Dendritic cell treated with granulocyte-macrophage colony-stimulating factor and Interleukin-4, amounts not matched to agents 40 ng/mL and 50 ng/mL, for 4 days (primary cell): ENCODE measurements around the gene RBMS3.

Experiments
- H3K27ac Mint-ChIP-seq: one replicate; pipeline ENCODE4 v1.8.0; 2022; ENCODE audit warnings: mild to moderate bottlenecking, mixed read lengths
- H3K27me3 Mint-ChIP-seq: one replicate; pipeline ENCODE4 v1.8.0; 2022; ENCODE audit warnings: mild to moderate bottlenecking, mixed read lengths
- H3K36me3 Mint-ChIP-seq: one replicate; pipeline ENCODE4 v1.8.0; 2022; ENCODE audit warnings: low read depth, mixed read lengths
- H3K4me1 Mint-ChIP-seq: one replicate; pipeline ENCODE4 v1.8.0; 2022; ENCODE audit warnings: low read depth, mixed read lengths
- H3K4me3 Mint-ChIP-seq: one replicate; pipeline ENCODE4 v1.8.0; 2022; ENCODE audit warnings: mild to moderate bottlenecking, moderate library complexity, mixed read lengths
- H3K9me3 Mint-ChIP-seq: one replicate; pipeline ENCODE4 v1.8.0; 2022; ENCODE audit warnings: mixed read lengths
- intact Hi-C: fragments of 100-400 bp; cut with micrococcal nuclease; formaldehyde crosslinking; loops from one replicate; pipeline ENCODE4 v1.15.0; 2022

Gene RBMS3

GRCh38 chr3:29481249-29481648 is 200.4 kb downstream of the RBMS3 start:
- H3K4me3 Mint-ChIP-seq: no peak overlapping the region
- intact Hi-C loops: no loop called here
- no peaks in the 10 kb centered on the region for H3K9me3 Mint-ChIP-seq
- no peaks in the 10 kb centered on the region for H3K4me1 Mint-ChIP-seq
- no peak overlapping the region for H3K27ac Mint-ChIP-seq
- no peaks in the 10 kb centered on the region for H3K27me3 Mint-ChIP-seq
- H3K36me3 Mint-ChIP-seq: no peaks in the 10 kb centered on the region

- Mint-ChIP-seq H3K4me3 (no peak overlapping the region), H3K27ac (no peak overlapping the region), H3K36me3 (no peaks in the 10 kb centered on the region), H3K4me1 (no peaks in the 10 kb centered on the region), H3K9me3 (no peaks in the 10 kb centered on the region), H3K27me3 (no peaks in the 10 kb centered on the region)
- intact Hi-C loops: no loop called here
These were observed 201.3 kb downstream of the RBMS3 start for GRCh38 chr3:29481969-29482767.

- Mint-ChIP-seq H3K9me3 (peaks cover 4% of the 10 kb centered on the region), H3K27me3 (no peaks in the 10 kb centered on the region), H3K27ac (no peak overlapping the region), H3K4me1 (no peaks in the 10 kb centered on the region), H3K36me3 (no peaks in the 10 kb centered on the region), H3K4me3 (no peak overlapping the region)
- intact Hi-C loops: no loop called here
These were observed 203.8 kb downstream of the RBMS3 start for GRCh38 chr3:29484633-29485032.

- H3K36me3 Mint-ChIP-seq: no peaks in the 10 kb centered on the region
- H3K4me3 Mint-ChIP-seq: no peak overlapping the region
These were observed 205.2 kb downstream of the RBMS3 start for GRCh38 chr3:29486096-29486495.

GRCh38 chr3:29486917-29487316 is 206.0 kb downstream of the RBMS3 start:
- Mint-ChIP-seq H3K27ac (no peak overlapping the region), H3K27me3 (no peaks in the 10 kb centered on the region), H3K4me3 (no peak overlapping the region), H3K36me3 (no peaks in the 10 kb centered on the region), H3K4me1 (no peaks in the 10 kb centered on the region), H3K9me3 (peaks cover 16% of the 10 kb centered on the region)
- intact Hi-C loops: no loop called here

More at GRCh38 chr3:29486096-29486495, 205.2 kb downstream of the RBMS3 start:
- no peak overlapping the region for H3K27ac Mint-ChIP-seq
- H3K9me3 Mint-ChIP-seq: peaks cover 16% of the 10 kb centered on the region
- H3K27me3 Mint-ChIP-seq: no peaks in the 10 kb centered on the region
- intact Hi-C loops: no loop called here
- H3K4me1 Mint-ChIP-seq: no peaks in the 10 kb centered on the region

GRCh38 chr3:29488922-29489321 is 208.1 kb downstream of the RBMS3 start:
- intact Hi-C loops: no loop called here
- peaks cover 16% of the 10 kb centered on the region for H3K9me3 Mint-ChIP-seq
- H3K27ac Mint-ChIP-seq: no peak overlapping the region
- no peaks in the 10 kb centered on the region for H3K4me1 Mint-ChIP-seq
- H3K36me3 Mint-ChIP-seq: no peaks in the 10 kb centered on the region
- no peak overlapping the region for H3K4me3 Mint-ChIP-seq
- H3K27me3 Mint-ChIP-seq: no peaks in the 10 kb centered on the region

- Mint-ChIP-seq H3K4me3 (no peak overlapping the region), H3K27ac (no peak overlapping the region), H3K27me3 (no peaks in the 10 kb centered on the region), H3K9me3 (peaks cover 25% of the 10 kb centered on the region), H3K36me3 (no peaks in the 10 kb centered on the region), H3K4me1 (no peaks in the 10 kb centered on the region)
- intact Hi-C loops: no loop called here
These were observed 212.2 kb downstream of the RBMS3 start for GRCh38 chr3:29493109-29493508.

- Mint-ChIP-seq H3K27me3 (no peaks in the 10 kb centered on the region), H3K9me3 (peaks cover 23% of the 10 kb centered on the region), H3K27ac (no peak overlapping the region), H3K4me1 (no peaks in the 10 kb centered on the region), H3K36me3 (no peaks in the 10 kb centered on the region), H3K4me3 (no peak overlapping the region)
- intact Hi-C loops: no loop called here
These were observed 213.6 kb downstream of the RBMS3 start for GRCh38 chr3:29494305-29495036.

- Mint-ChIP-seq H3K4me3 (no peak overlapping the region), H3K27me3 (no peaks in the 10 kb centered on the region), H3K27ac (no peak overlapping the region), H3K36me3 (no peaks in the 10 kb centered on the region), H3K4me1 (no peaks in the 10 kb centered on the region), H3K9me3 (peaks cover 9% of the 10 kb centered on the region)
- intact Hi-C loops: no loop called here
These were observed 216.4 kb downstream of the RBMS3 start for GRCh38 chr3:29497282-29497681.

- H3K36me3 Mint-ChIP-seq: no peaks in the 10 kb centered on the region
- no peaks in the 10 kb centered on the region for H3K4me1 Mint-ChIP-seq
- H3K9me3 Mint-ChIP-seq: peaks cover under 1% of the 10 kb centered on the region
- no peak overlapping the region for H3K4me3 Mint-ChIP-seq
- no peaks in the 10 kb centered on the region for H3K27me3 Mint-ChIP-seq
- H3K27ac Mint-ChIP-seq: no peak overlapping the region
- intact Hi-C loops: no loop called here
These were observed 221.9 kb downstream of the RBMS3 start for GRCh38 chr3:29502771-29503170.

GRCh38 chr3:29503314-29503713 is 222.4 kb downstream of the RBMS3 start:
- Mint-ChIP-seq H3K4me1 (no peaks in the 10 kb centered on the region), H3K27me3 (no peaks in the 10 kb centered on the region), H3K36me3 (no peaks in the 10 kb centered on the region), H3K9me3 (no peaks in the 10 kb centered on the region), H3K27ac (no peak overlapping the region), H3K4me3 (no peak overlapping the region)
- intact Hi-C loops: no loop called here

GRCh38 chr3:29503958-29504357 is 223.1 kb downstream of the RBMS3 start:
- Mint-ChIP-seq H3K4me3 (no peak overlapping the region), H3K27ac (no peak overlapping the region), H3K27me3 (no peaks in the 10 kb centered on the region), H3K9me3 (no peaks in the 10 kb centered on the region), H3K4me1 (no peaks in the 10 kb centered on the region), H3K36me3 (no peaks in the 10 kb centered on the region)
- intact Hi-C loops: no loop called here

GRCh38 chr3:29506502-29506901 is 225.6 kb downstream of the RBMS3 start:
- Mint-ChIP-seq H3K9me3 (no peaks in the 10 kb centered on the region), H3K27ac (no peak overlapping the region), H3K4me3 (no peak overlapping the region), H3K27me3 (peaks cover 2% of the 10 kb centered on the region), H3K4me1 (no peaks in the 10 kb centered on the region), H3K36me3 (no peaks in the 10 kb centered on the region)
- intact Hi-C loops: no loop called here

- Mint-ChIP-seq H3K27ac (no peak overlapping the region), H3K27me3 (peaks cover 8% of the 10 kb centered on the region), H3K36me3 (no peaks in the 10 kb centered on the region), H3K4me3 (no peak overlapping the region), H3K9me3 (no peaks in the 10 kb centered on the region), H3K4me1 (peaks cover 17% of the 10 kb centered on the region)
- intact Hi-C loops: no loop called here
These were observed 230.8 kb downstream of the RBMS3 start for GRCh38 chr3:29511701-29512100.
